SHP77 treated with DMSO at 0.1 percent for 48 hours (cell line): ENCODE data around the gene DUSP28.
"Not testable (repeated sequence)": the region's sequence is repeated elsewhere in the genome, so short reads cannot be mapped to it uniquely, and the experiment has no call there.

Experiments
- DNase-seq: peaks from one replicate; lab custom pipeline; 2025; lab: John Stamatoyannopoulos, UW

Gene DUSP28

DNA sequence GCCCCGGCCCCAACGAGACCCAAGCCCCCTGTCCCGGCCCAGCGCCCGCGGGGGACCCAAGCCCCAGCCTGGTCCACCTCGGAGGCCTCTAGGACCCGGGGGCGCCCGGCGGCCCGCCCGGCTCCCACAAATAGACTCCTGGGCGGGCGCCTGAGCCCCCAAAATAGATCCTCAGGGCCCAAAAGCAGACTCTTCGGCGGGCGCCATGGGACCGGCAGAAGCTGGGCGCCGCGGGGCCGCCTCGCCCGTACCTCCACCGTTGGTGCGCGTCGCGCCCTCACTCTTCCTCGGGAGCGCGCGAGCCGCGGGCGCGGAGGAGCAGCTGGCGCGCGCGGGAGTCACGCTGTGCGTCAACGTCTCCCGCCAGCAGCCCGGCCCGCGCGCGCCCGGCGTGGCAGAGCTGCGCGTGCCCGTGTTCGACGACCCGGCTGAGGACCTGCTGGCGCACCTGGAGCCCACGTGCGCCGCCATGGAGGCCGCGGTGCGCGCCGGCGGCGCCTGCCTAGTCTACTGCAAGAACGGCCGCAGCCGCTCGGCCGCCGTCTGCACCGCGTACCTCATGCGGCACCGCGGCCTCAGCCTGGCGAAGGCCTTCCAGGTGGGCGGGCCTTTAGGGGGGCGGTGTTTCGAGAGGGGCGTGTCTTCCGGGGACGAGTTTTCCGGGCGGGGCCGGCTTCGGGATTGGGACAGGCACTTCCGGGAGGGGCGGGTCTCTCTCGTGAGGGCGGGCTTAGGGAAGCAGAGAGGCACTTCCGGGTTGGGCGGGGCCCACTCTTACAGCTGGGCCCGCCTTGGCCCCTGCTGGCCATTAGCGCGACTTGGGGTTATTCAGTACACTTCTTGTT lies 545 bp downstream of the DUSP28 start:
- DNase-seq = peak; percentile 86

DNA sequence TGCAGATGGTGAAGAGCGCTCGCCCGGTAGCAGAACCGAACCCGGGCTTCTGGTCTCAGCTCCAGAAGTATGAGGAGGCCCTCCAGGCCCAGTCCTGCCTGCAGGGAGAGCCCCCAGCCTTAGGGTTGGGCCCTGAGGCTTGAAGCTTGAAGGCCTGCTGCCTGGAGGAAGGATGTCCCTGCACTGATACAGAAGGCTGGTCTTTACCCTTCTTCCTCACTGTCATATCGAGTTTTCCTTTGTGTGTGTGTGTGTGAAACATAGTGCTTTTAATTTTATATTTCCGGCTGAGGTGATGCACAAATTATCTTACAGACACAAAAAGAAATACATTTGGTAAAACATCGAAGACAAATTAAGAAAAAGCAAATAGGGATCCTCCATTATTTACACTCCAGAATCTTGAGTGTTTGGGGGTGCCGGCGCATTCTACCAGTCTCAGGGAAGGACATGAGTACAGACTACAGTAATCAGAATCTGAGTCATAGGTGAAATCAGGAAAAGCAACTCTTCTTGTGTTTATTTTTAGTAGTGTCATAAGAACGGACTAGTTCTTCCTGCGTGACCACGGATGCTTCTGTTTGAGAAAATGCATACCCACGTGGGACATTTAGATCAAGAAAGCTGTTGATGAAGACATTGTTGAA lies 1.3 kb downstream of the DUSP28 start:
- DNase-seq = no peak

DNA sequence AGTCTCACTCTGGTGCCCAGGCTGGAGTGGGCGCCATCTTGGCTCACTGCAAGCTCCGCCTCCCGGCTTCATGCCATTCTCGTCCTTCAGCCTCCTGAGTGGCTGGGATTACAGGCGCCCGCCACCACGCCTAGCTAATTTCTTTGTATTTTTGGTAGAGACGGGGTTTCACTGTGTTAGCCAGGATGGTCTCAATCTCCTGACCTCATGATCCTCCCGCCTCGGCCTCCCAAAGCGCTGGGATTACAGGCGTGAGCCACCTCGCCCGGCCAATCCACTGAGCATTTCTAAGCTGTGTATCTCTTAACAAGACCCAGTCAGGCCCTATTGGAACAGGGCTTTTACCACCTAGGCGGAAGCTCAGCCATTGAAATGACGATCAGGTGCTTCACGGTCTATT lies 3.1 kb downstream of the DUSP28 start:
- DNase-seq = not testable (repeated sequence)

DNA sequence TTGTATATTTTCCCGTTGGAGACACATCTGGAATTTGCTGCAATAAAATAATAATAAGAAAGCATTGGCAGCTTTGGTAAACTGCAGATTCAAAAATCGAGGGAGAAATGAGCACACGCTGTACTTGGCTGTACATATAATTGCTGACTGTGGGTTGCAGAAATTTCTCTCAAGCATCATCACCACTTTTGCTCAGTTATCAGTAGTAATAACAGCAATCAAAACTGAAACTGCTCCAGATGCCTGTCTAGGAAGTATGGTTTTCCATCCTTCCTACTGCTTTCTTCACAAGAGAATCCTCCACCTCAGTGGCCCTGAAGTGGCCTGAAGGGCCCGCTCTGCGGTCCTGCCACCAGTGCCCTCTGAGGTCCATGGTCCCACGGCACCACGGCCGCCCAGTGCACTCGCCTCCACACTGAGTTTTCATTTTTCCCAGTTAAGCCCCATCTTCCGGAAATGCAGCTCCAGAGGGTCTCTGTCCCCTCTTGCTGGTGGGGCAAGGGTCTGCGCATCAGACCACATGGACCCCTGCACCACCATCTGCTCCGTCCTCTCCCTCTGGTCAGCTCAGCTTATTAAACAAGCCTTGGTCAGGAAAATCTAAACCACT lies 3.9 kb downstream of the DUSP28 start:
- DNase-seq = no peak

DNA sequence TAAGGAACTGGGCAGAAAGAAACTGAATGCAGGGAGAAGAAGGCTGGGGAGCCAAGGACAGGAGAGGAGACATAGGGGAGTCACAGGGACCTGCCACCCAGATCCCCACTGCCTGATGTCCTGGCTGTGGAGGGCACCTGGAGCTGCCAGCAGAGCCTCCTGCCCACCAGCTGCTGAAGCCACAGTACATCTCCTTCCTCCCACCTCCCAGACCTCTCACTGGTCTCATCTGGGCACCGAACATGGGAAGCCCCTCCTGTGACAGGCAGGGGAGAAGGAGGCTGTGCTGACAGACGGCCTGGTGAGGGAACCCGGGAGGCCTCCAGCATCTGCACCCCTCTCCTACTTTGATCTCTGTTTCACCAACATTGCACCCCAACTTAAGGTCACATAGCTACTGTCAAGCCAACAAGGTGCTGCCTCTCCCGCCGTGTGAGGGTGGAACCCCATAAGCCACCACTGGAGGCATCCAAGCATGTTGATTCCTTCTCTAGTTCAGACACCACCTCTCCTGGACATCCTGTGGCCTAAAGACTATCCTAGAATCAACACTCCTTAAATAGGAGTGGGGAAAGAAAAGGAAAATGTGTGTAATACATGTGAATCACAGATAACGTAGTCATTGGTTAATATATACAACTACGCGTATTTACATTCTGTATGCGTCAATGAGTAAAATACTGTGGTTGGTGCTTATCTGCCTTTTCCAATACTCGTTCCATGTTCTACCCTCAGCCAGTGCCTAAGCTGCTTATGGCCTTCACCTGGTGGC lies 4.6 kb downstream of the DUSP28 start:
- no peak for DNase-seq

DNA sequence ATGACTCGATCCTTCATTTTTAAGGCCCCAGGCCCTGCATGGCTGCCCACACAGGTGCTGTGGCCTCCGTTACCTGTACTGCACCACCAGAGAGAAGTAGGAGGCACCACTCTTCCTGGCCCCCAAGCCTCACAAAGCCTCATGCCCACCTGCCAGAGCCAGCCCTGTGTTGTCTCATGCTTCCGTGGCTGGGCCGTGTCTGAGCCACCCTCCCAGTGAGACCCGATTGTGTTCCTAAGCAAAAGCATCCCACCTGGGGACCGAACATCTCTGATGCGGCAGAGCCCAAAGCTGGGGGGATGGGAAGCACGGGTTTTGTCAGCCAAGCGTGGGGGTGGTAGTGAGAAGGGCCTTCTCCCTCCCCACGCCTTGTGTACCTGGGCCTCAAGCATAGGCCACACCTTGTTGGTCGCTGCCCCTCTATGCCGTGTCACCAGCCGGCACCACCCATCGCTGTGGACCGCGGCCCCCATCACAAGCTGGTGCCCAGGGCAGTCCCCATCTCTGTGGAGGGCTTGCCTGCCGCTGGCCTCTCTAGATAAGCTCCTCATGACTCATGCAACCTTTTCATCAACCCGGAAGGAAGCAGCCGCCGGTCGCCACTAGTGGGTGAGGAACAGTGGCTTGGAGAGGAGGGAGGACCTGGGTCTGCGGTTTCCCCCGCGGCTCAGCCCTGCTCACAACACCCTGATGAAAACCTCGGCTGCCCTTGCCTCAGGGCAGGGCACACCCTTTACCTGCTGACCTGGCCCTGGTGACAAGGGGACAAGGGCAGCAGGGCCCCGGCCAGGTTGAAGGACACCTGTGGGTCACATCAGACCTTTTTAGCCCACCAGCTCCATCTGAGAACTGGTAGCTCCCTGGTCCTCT lies 5.4 kb downstream of the DUSP28 start:
- no peak for DNase-seq

DNA sequence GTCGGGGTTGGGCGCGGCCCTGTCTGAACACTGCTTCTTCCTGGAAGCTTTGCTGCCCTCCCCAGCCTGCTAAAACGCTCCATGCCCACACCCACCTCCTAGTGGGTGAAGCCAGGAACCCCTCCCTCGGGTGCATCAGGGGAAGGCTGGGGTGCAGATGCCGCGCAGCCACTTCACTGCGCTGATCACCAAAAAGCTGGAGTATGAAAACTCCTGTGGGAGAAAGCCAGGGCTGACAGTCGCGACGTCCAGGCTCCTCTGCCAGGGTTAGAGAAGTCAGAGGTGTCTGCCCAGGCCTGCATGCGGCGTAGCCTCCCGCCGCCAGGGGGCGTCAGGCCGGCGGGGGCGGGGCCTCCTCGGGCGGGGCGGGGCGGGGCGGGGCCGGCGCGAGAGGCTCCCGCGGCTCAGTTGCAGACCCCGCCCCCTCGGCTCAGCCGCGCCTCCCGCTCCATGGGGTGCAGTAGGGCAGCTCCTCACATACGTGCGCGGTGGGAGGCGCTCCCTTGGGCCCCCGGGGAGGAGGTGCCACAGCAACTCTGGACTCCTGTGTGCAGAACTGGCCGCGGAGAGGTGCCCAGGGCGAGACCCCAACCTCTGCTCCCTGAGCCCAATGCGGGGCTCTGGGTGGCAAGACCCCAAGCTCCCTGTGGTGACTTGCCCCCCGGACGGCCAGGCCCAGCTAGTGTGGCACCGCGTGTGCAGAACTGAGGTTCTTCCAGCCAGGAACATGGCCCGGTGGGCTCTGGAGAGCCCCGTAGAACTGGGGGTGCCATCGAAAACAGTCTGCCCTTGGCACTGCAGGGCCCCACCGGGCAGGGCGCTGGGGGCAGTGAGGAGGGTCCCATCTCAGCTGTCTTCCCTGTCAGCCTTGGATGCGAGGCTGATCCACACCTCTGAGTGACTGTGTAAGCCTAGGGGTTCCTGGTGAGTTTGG lies 6.3 kb downstream of the DUSP28 start:
- no peak for DNase-seq

DNA sequence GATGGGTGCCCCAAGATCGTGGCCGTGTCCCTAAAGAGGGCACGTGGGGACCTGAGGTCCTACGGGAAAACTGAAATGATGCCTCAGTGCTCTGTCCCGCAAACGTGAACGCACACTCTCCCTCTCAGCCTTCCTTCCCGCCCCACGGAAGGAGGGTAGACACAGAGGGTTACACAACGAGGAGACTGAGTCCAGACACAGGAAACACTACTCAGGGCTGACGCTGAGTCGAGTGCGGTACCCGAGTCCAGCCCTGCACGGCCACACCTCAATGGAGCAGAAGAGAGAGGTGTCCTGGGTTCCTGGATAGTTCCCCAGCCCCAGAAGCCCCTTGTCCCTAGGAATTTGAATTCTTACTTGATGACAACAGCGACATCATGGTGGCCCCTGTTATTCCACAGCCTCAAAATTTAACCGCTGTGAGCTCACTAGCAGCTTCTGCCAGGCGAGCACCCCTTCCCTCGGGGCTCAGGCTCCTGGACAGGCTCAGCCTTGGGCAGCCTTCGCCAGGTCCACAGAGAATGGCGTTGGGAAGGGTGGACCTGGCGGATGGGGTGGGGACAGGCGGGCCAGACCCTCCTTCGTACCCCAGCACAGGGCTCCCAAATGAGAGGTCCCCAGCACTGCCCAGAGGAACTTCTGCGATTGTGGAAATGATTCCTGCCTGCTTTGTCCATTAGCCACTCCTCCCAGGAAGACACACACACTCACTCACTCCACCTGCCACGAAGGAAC lies 7.1 kb downstream of the DUSP28 start:
- no peak for DNase-seq

DNA sequence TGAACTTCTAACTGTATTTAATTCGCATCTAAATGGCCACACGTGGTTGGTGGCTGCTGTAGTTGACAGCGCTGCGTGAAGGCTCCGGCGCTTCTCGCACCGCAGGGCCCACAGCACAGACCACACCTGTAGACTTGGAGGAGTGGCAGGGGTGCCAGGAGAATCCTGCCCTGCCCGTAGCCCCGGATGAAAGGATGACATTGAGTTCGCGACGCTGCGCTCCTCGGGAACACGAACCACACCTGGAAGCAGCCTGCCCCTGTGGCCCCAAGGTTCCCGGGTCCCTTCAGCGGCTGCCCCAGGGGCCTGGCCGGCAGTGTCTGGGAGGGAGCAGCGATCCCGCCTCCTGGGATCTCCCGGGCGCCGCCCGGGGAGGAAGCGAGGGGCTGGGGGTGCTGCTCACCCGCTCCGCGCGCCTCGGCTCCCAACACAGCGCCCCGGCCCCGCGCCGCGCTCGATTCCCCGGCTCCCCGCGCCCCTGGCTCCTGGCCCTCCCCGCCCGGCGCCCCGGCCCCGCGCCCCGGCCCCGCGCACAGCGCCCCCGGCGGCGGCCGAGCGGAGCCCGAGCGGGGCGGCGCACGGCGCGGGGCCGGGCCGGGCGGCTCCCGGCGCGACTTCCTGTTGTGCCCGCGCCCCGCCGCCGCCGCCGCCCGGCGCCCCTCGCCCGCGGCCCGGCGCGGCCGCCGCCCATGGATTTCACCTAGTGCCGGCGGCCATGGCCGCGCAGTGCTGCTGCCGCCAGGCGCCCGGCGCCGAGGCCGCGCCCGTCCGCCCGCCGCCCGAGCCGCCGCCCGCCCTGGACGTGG lies 7.9 kb downstream of the DUSP28 start, which contains the start of gene RNPEPL1:
Gene RNPEPL1, plus strand, starts transcription at position 613 of the 806 bp plus-strand sequence. Its CDS starts 103 bp downstream, at position 716.
- no peak for DNase-seq

DNA sequence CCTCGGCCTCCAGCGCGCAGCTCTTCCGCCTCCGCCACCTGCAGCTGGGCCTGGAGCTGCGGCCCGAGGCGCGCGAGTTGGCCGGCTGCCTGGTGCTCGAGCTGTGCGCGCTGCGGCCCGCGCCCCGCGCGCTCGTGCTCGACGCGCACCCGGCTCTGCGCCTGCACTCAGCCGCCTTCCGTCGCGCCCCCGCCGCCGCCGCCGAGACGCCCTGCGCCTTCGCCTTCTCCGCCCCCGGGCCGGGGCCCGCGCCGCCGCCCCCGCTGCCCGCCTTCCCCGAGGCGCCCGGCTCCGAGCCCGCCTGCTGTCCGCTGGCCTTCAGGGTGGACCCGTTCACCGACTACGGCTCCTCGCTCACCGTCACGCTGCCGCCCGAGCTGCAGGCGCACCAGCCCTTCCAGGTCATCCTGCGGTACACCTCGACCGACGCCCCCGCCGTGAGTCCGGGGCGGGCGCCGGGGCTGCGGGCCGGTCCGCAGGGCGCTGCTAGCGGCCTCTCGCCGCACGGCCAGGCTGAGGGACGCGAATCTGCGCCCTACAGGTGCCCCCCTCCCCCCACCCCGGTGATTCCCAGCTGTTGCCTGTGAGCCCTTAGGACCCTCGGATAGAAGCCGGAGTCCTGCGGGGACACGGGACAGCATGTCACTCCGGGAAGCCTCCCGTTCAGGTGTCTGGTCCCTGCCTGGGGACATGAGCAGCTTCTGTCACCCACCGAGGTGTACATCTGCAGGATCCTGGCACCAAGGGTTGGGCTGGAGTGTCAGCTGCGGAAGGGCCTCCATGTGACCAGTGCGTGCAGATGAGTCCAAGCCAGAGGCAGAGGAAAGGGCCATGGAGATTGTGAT lies 8.7 kb downstream of the DUSP28 start:
- DNase-seq = no peak

DNA sequence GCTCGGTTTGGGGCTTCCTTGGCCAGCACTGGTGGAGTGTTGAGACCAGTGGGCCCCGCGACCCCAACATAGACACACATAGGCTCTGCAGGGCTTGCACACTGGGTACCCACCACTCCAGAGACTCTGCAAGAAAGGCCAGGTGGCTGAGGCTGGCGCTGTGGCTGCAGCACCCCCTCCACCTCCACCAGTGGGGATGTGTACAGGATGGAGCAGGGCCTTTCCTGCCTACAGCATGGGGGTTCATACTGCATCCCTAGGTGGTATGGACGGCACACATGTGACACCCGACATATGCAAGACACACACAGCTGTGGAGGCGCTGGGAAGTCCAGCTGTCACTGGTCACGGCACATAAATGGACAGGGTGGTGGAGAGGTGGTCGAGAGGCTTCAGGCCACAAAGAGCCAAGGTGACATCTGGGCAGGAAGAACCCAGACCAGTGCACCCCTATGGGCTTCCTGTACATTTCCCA lies 9.4 kb downstream of the DUSP28 start:
- no peak for DNase-seq

DNA sequence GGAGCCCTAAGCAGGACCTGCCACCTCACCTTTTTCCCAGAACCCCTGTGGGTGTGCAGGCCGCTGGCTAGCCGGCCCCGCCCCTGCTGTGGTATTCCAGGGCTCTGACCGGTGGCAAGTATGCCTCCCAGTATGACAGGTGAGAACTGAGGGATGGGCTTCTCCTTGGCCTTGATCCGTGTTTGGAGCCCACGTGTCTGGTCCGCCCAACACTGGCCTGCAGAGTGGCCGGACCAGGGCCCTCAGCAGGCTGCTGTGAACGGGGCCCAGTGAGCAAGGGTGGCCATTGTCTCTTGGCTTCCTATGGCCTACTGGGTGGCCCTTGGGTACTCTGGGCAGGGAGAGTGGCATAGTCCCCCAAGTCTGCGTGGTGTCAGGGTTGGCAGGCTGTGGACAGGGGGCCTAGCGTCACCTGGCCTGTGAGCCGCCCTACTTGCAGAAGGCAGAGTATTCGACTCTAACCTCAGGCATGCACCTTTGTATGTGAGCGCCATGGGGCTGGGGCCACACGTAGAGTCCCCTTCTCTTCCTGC lies 9.9 kb downstream of the DUSP28 start:
- DNase-seq = no peak

DNA sequence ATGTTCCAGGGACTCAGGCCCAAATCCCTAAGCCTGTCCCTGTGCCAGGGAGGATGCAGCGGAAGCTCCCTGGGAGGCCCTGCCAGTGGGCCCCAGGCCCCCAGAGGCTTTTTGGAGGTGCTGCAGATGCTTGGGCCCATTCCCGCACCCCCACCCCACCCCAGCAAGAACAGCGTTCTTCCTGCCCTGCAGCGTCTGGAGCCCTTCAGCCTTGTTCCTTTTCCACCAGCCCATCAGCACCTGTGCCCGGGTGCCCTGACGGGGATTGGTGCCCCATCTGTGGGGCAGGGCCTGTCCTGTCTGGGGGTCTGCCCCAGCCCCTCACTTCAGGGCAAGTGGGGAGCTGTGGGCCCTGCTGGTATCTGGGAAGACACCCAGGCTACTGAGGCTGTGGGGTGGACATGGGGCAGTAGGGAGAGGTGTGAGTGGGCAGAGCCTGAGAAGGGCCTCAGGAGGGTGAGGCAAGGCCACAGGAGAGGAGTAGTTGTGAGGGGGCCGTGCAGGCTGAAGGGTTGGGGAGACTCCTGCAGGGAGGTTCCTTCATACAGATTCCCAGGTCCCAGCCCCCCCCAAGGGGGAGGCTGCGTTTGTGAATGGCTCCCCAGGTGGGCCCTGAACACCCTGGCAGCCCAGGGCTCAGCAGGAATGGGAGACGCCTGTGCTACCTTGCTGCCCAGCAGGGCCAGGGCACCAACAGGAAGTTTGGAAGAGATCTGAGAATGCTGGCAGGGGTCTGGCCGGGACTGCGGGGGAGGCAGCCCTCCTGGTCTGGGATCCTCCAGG lies 10.6 kb downstream of the DUSP28 start:
- no peak for DNase-seq

DNA sequence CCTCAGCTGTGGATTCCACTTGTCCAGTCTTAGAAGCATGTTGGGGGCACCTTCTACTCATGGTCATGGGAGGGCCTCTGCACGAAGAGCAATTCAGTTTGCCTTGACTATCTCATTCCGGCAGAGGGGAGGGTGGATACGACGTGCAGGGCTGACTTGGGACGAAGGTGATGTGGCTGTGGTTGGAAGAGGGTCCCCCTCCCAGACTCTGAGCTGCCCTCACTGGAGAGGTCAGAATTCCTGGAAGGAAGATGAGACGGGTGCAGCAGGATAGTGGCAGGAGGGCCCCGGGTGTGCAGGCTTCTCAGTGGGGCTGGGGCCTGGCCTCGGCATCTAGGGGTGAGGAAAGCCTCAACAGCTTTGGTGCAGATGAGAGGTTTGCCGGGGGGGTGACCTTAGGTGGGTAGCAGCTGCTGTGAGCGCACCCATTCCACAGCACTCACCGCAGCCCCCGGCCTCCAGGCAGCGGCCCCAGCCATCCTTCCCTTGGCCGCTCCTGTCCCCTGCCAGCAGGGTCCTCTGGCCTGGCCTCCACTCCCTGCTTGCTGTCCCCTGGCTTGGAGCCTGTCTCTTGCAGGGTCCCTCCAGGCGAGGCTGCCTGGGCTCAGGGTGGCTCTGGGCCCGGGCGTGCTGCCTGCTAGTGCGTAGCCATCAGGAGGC lies 11.3 kb downstream of the DUSP28 start:
- DNase-seq = no peak

DNA sequence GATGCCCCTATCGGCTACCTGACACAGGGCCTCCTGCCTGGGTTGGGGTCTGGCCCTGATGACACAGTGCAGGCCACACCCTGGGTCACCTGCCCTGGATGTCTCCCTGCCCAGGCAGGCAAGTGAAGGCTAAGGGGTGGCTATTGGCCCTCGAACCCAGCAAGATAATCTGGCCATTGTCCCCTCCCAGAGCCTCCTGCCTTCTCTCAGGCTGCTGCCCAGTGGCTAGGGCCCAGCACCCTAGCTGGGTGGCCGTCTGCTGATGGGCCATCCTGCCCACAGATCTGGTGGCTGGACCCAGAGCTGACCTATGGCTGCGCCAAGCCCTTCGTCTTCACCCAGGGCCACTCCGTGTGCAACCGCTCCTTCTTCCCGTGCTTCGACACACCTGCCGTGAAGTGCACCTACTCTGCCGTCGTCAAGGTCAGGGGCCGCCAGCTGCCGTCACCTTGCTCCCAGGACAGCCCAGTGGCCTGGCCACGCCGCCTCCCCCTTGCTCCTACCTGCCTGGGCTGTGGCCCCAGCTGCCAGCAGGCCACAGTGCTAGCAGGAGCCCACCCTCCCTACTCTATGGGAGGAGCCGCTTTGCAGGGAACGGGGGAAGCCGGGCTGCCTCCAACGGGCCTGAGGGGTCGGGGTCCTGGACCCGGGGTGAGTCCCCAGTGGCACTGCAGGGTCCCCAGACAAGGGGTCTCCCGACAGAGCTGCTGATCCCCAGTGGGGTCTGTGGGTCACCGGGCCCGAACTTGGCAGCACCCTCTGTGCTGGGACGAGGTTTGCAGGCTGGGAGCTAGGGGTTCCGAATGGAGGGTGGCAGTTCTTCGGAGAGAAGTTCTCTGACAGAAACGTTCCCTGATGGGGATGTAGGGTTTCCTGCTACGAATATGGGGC lies 12.2 kb downstream of the DUSP28 start:
- DNase-seq = no peak
